PC-3 (cell line): ENCODE measurements around the gene APEX1.

Experiments
- EZH2phosphoT487 ChIP-seq: fragments of 300-600 bp; sonication (generic); IDR thresholded peaks from 2 replicates; pipeline ENCODE4 v1.6.1; 2018; ENCODE audit warnings: mild to moderate bottlenecking, antibody characterized with exemption, low read length, borderline replicate concordance
- TF ChIP-seq, protein P1 (sequence below): fragments of 300-600 bp; sonication (generic); conservative IDR thresholded peaks from 2 replicates; pipeline ENCODE4 v1.5.1; 2017; ENCODE audit warnings: antibody characterized with exemption, low read depth, mild to moderate bottlenecking, low read length

- TF ChIP-seq, protein P1, sequence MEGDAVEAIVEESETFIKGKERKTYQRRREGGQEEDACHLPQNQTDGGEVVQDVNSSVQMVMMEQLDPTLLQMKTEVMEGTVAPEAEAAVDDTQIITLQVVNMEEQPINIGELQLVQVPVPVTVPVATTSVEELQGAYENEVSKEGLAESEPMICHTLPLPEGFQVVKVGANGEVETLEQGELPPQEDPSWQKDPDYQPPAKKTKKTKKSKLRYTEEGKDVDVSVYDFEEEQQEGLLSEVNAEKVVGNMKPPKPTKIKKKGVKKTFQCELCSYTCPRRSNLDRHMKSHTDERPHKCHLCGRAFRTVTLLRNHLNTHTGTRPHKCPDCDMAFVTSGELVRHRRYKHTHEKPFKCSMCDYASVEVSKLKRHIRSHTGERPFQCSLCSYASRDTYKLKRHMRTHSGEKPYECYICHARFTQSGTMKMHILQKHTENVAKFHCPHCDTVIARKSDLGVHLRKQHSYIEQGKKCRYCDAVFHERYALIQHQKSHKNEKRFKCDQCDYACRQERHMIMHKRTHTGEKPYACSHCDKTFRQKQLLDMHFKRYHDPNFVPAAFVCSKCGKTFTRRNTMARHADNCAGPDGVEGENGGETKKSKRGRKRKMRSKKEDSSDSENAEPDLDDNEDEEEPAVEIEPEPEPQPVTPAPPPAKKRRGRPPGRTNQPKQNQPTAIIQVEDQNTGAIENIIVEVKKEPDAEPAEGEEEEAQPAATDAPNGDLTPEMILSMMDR = no peak
- TF ChIP-seq EZH2phosphoT487 = no peak
These were observed 13.6 kb upstream of the APEX1 start for GRCh38 chr14:20441461-20441860.
